ENCODE measurements around the gene ATP11A. TPM values are rescaled to one million over a fixed set of nuclear protein-coding genes. Genes with fewer than 3 reads are reported as not detected.

ATP11A gene
- total RNA-seq, 1 experiment from 2014 or later, result 80.4 TPM

DNA sequence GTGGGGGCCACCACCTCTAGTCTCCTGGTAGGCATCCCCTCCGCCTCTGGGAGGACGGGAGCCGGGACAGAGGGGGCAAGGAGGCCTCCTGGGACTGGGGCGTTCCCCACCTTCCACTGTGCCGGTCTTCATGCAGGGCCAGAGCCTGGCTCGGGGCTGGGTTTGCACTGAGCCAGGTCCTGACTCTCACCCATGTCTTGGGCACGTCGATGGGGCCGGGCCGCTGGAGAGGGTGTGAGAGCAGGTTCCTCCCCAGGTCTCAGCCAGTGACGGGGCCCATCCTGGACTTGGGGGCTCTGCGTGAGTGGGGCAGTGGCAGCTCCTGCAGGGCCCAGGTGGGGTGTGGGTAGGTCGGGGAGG, 26.6 kb downstream of the ATP11A start:
- no peaks in the 10 kb centered on the region; a peak in 1 of 4 replicates for H3K36me3 ChIP-seq (ENCODE audit: control insufficient read depth in 1 of 2, insufficient read depth in 2 of 2, low read length in 2 of 2)
- H3K9me2 ChIP-seq (ENCODE audit: insufficient read depth), result no peaks in the 10 kb centered on the region
- no TSS peak for BruUV-seq (replicated peaks)
- no peaks in the 10 kb centered on the region for H4K20me1 ChIP-seq (ENCODE audit: insufficient read depth)
- POLR2A ChIA-PET, result no interaction called here
- no peak overlapping the region for H3K4me2 ChIP-seq (ENCODE audit: low read length)
- no peaks in the 10 kb centered on the region for H3K27me3 ChIP-seq (ENCODE audit: insufficient read depth, low read length)
- H3K27ac ChIP-seq (ENCODE audit: low read depth, low read length), result peak overlapping the region; percentile 6; the same call in 1 of the 2 replicates
- no peak for DNase-seq (ENCODE audit: low read depth, low spot score)
- CTCF ChIA-PET, result no interaction called here
- no peak overlapping the region for H3K9ac ChIP-seq (ENCODE audit: low read length)
- H3K4me3 ChIP-seq (replicated peaks in 1 of 2; ENCODE audit: low read depth in 1 of 2, low read length in 2 of 2), result no peak overlapping the region
- no peak for ATAC-seq
- H3K79me2 ChIP-seq (ENCODE audit: insufficient read depth, low read length), result peaks cover 65% of the 10 kb centered on the region
- intact Hi-C loops (cut with micrococcal nuclease), result no loop called here
- H2AFZ ChIP-seq (ENCODE audit: low read depth, low read length, poor library complexity, severe bottlenecking), result no peak overlapping the region
- peaks cover 60 to 68% of the 10 kb centered on the region in 2 experiments for H3K4me1 ChIP-seq (ENCODE audit: control insufficient read depth in 1 of 2, insufficient read depth in 2 of 2, low read length in 2 of 2)
- H3K9me3 ChIP-seq (ENCODE audit: control insufficient read depth in 1 of 2, insufficient read depth in 1 of 2, low read depth in 1 of 2, low read length in 2 of 2), result no peaks in the 10 kb centered on the region
- TF ChIP-seq YY1 (IDR thresholded peaks at IDR 0.05; ENCODE audit: extremely low read depth, insufficient replicate concordance, low read depth, low read length) (no peak), POLR2A (IDR thresholded peaks at IDR 0.05; ENCODE audit: borderline replicate concordance, extremely low read depth, insufficient read depth, insufficient read length) (no peak), CBX3 (IDR thresholded peaks at IDR 0.05; ENCODE audit: low read depth) (no peak), ELF1 (IDR thresholded peaks at IDR 0.05; ENCODE audit: borderline replicate concordance, low read depth) (no peak), SIN3A (IDR thresholded peaks at IDR 0.05; ENCODE audit: low read depth) (no peak), EZH2 (IDR thresholded peaks at IDR 0.05) (no peak), EGR1 (IDR thresholded peaks at IDR 0.05; ENCODE audit: low read depth) (no peak), POLR2AphosphoS5 (IDR thresholded peaks at IDR 0.05; ENCODE audit: low read depth, low read length) (no peak)
- TF ChIP-seq, protein P1, sequence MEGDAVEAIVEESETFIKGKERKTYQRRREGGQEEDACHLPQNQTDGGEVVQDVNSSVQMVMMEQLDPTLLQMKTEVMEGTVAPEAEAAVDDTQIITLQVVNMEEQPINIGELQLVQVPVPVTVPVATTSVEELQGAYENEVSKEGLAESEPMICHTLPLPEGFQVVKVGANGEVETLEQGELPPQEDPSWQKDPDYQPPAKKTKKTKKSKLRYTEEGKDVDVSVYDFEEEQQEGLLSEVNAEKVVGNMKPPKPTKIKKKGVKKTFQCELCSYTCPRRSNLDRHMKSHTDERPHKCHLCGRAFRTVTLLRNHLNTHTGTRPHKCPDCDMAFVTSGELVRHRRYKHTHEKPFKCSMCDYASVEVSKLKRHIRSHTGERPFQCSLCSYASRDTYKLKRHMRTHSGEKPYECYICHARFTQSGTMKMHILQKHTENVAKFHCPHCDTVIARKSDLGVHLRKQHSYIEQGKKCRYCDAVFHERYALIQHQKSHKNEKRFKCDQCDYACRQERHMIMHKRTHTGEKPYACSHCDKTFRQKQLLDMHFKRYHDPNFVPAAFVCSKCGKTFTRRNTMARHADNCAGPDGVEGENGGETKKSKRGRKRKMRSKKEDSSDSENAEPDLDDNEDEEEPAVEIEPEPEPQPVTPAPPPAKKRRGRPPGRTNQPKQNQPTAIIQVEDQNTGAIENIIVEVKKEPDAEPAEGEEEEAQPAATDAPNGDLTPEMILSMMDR (IDR thresholded peaks at IDR 0.05 in 2 of 3, conservative IDR thresholded peaks at IDR 0.05 in 1 of 3; ENCODE audit: borderline replicate concordance in 1 of 3, insufficient read depth in 1 of 3, low read depth in 2 of 3, low read length in 2 of 3), result no peak
- TF ChIP-seq, protein P2, sequence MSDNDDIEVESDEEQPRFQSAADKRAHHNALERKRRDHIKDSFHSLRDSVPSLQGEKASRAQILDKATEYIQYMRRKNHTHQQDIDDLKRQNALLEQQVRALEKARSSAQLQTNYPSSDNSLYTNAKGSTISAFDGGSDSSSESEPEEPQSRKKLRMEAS (IDR thresholded peaks at IDR 0.05), result no peak
- RAD21 ChIA-PET (ENCODE audit: low non-redundant PET in 1 of 2, low total read pairs in 2 of 2, uncharacterized antibody in 2 of 2, unreplicated experiment in 2 of 2), result no interaction called here

Data from HCT116 (cell line).